SK-MEL-5 (cell line): Measurements from ENCODE around the gene SNRNP48. TPM values are rescaled to one million over a fixed set of nuclear protein-coding genes. Genes with fewer than 3 reads are reported as not detected.

Experiments used
- DNase-seq: peaks from one replicate; pipeline ENCODE4 v3.0.0-alpha.2; 2016; ENCODE audit warnings: low read depth, low spot score
- in situ Hi-C: cut with HindIII; loops from 2 replicates; pipeline ENCODE4 v1.10.0; 2016; ENCODE audit warnings: low sequenced_read_pairs, high pct_unique_total_duplicates, low pct_unique_long_range_greater_than_20kb
- total RNA-seq: library from RNA; depleted of rRNA; stranded (reverse); fragments of >200 nt; shearing (Covaris generic); gene quantifications from 2 replicates; pipeline ENCODE4 v1.2.3, GENCODE V29; 2014

The SNRNP48 gene
- total RNA-seq, 1 experiment from 2014 or later: 15.8 TPM

- in situ Hi-C loops: loop anchor here (25.0 kb wide), 1 partner anchor 94 kb away; no protein-coding TSS in a partner anchor
Measured at GRCh38 chr6:7556394-7557106, 33.4 kb upstream of the SNRNP48 start.

DNA sequence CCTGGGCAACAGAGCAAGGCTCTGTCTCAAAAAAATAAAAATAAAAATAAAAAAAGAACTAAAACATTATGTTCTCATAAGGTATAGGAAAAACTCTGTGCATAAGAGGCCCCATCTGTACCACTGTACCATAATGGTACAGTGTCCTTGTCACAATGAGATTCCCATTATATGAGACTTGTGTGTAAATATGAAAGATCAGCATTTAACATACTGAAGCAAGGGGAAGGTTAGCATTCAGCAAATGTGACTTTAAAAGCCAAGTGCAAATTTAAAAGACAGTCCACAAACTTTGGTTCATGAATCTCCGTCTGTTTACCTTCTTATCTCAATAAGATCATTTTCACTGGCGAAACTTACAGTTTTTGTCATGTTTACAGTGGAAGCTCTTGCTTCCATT, 32.3 kb upstream of the SNRNP48 start:
- in situ Hi-C loops: loop anchor here (25.0 kb wide), 1 partner anchor 95 kb away; no protein-coding TSS in a partner anchor

More at GRCh38 chr6:7556394-7557106, 33.4 kb upstream of the SNRNP48 start:
- DNase-seq: no peak

GRCh38 chr6:7558781-7559180, 31.2 kb upstream of the SNRNP48 start:
- in situ Hi-C loops: loop anchor here (25.0 kb wide), 1 partner anchor 96 kb away; no protein-coding TSS in a partner anchor

More for the DNA sequence above, 32.3 kb upstream of the SNRNP48 start:
- no peak for DNase-seq

DNA sequence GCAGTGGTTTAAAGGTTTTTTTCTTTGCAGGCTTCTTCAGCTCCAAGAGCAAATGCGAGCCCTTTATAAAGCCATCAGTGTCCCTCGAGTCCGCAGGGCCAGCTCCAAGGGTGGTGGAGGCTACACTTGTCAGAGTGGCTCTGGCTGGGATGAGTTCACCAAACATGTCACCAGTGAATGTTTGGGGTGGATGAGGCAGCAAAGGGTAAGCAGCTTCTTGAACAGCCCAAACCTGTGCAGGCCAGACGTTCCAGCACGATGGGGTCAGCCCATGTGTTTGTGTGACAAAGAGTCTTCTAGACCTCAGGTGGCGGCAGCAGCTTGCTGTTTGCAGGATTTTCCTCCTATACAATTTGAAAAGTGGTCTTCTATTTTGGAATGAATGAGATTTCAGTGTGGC, 30.8 kb upstream of the SNRNP48 start:
- in situ Hi-C loops: loop anchor here (25.0 kb wide), 1 partner anchor 97 kb away; no protein-coding TSS in a partner anchor
- DNase-seq: no peak

More at GRCh38 chr6:7558781-7559180, 31.2 kb upstream of the SNRNP48 start:
- DNase-seq: no peak

DNA sequence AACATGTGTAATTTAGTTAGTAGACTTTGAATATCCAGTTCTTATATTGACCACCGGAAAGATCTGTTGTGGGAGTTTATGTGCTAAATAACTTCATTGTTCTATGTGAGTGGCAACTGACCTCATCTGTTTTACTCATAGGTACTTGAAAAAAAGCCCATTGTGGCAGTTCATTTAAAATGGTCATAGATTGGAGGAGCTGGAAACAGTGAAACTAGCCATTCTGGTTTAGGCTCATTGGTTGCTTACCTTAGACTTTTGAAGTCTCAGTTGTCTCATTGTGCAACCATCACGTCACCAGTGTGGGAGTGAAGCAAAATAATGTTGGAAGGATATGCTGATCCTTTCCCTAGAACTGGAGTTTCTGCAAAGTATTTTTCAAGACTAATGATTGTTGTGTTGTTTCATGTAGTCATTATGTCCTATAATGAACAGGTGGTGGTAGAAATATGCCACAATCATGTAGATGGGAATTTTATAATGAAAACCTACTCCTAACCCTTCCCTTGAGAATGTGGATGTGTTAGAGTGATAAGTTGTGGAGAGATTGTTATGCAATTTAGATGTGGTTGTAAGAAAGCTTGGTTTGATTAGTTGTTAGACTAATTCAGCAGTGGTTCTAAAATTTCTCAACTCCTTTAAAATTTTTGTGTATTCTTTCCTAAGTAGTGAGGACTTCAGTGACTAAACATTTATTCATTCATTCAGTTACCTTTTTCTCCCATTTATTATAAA, 30.2 kb upstream of the SNRNP48 start:
- DNase-seq: peak; percentile 78
- in situ Hi-C loops: loop anchor here (25.0 kb wide), 1 partner anchor 98 kb away; no protein-coding TSS in a partner anchor

DNA sequence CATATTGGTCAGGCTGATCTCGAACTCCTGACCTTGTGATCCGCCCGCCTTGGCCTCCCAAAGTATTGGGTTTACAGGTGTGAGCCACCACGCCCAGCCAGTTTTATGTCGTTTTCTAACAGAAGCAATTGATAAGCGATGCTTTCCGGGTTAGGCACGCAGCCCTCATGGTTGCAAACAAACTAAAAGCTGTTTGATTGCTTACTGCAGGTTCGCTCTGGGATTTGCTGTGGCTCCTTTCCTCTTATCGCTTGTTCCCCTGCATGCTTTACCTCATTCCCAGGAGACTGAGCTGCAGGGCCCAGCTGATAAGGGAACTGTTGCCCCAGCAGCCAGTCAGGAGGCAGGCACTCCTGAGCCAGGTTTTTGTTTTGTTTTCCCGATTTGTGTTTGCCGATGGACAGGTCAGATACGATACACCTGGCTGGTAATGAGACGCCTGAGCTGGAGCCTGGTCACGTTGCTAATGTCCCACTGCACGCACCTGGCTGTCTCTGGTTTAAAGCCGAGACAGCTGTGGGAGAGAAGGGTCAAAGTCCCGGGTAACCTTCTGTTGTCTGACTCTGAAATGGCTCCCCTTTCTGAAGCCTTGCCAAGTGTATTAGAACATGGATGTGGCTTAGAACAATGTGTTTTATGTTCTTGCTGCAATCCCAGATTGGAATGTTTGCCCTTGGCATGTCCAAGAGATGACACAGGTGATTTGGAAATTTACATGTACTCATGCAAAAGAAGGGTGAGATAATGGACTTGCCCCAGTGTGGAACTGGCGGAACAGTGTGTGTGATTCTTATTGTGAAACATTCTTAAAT, 28.6 kb upstream of the SNRNP48 start:
- in situ Hi-C loops: loop anchor here (25.0 kb wide), 1 partner anchor 99 kb away; no protein-coding TSS in a partner anchor
- DNase-seq: no peak

GRCh38 chr6:7562769-7563168, 27.2 kb upstream of the SNRNP48 start:
- in situ Hi-C loops: loop anchor here (25.0 kb wide), 1 partner anchor 100 kb away; no protein-coding TSS in a partner anchor
- no peak for DNase-seq

DNA sequence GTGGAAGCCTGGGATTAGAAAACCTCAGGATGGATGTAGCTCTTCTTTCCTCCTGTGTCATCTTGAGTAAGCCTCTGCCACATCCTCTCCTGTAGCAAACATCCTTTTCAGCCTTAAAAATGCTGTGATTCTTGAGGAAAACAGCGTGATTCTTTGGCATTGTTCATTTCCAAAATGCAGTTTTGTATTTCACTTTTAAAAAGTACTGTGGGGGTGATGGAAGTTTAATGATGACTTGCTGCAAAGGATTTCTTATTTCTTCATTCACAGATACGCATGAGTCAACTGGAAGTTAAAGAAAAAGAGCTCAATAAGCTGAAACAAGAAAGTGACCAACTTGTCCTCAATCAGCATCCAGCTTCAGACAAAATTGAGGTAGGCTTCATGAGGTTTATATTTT, 23.9 kb upstream of the SNRNP48 start:
- no peak for DNase-seq
- in situ Hi-C loops: loop anchor here (25.0 kb wide), 1 partner anchor 104 kb away; no protein-coding TSS in a partner anchor

- in situ Hi-C loops: loop anchor here (25.0 kb wide), 1 partner anchor 104 kb away; no protein-coding TSS in a partner anchor
- DNase-seq: peak; percentile 29
Measured at GRCh38 chr6:7566617-7567173, 23.3 kb upstream of the SNRNP48 start.

DNA sequence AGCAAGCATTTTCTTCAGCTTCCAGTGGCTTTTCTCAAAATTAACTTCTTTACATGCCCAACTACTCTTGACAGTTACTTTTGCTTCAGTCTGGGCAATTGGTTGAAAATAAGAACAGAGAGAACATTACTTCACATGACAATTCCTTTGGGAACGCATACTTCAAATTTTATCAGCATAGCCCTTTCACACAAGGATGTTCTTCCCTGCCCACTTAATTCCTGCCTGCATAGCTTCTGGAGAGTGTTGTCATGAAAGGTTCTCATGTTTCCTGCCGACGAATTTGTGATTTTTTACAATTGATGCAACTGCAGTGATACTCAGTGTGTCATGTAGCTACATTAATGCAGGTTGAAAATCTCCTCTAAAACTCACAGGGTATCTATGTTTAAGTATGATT, 22.0 kb upstream of the SNRNP48 start:
- DNase-seq: no peak
- in situ Hi-C loops: loop anchor here (25.0 kb wide), 1 partner anchor 106 kb away; no protein-coding TSS in a partner anchor

DNA sequence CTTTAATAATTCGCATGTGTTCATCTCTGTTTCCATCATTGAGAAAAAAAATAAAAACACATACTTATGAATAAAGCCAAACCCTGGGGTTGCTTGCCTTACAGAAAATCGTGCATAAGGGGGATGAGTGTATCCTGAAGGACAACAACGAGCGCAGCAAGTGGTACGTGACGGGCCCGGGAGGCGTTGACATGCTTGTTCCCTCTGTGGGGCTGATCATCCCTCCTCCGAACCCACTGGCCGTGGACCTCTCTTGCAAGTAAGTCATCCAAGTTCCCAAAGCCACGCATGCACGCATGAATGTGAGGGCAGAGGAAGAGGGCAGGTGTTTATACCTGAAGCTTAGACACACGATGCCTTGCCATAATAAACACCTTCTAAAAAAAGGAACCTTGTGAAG, 20.9 kb upstream of the SNRNP48 start:
- DNase-seq: no peak
- in situ Hi-C loops: loop anchor here (25.0 kb wide), 1 partner anchor 107 kb away; no protein-coding TSS in a partner anchor

GRCh38 chr6:7572213-7572943, 17.6 kb upstream of the SNRNP48 start:
- no peak for DNase-seq
- in situ Hi-C loops: loop anchor here (25.0 kb wide), 1 partner anchor 110 kb away; no protein-coding TSS in a partner anchor

DNA sequence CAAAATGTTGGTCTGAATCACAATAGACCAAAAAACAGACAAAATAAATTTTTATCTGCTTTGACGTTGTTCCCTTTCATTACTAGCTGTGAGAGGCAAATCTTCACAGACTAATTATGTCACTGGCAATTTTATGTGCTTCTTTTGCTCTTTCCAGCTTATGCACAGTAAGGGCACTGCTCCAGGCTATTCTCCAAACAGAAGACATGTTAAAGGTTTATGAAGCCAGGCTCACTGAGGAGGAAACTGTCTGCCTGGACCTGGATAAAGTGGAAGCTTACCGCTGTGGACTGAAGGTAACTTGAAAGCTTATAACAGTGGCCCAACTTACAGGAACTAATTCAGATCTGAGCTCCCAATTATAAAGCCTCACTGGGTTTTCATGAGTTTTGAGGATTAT, 15.5 kb upstream of the SNRNP48 start:
- in situ Hi-C loops: loop anchor here (25.0 kb wide), 1 partner anchor 112 kb away; no protein-coding TSS in a partner anchor
- no peak for DNase-seq

- DNase-seq: no peak
- in situ Hi-C loops: no loop called here
Measured at GRCh38 chr6:7578516-7578915, 11.5 kb upstream of the SNRNP48 start.

GRCh38 chr6:7578931-7579330, 11.1 kb upstream of the SNRNP48 start:
- in situ Hi-C loops: no loop called here
- no peak for DNase-seq

DNA sequence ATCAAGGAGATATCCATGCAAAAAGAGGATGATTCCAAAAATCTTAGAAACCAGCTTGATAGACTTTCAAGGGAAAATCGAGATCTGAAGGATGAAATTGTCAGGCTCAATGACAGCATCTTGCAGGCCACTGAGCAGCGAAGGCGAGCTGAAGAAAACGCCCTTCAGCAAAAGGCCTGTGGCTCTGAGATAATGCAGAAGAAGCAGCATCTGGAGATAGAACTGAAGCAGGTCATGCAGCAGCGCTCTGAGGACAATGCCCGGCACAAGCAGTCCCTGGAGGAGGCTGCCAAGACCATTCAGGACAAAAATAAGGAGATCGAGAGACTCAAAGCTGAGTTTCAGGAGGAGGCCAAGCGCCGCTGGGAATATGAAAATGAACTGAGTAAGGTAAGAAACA, 10.1 kb upstream of the SNRNP48 start:
- in situ Hi-C loops: no loop called here
- no peak for DNase-seq
